PC-3 (cell line): ENCODE data around the gene PET117. TPM values are rescaled to one million over a fixed set of nuclear protein-coding genes. Genes with fewer than 3 reads are reported as not detected.
"Not testable (repeated sequence)": the region's sequence is repeated elsewhere in the genome, so short reads cannot be mapped to it uniquely, and the experiment has no call there.

Experiments used
- ATAC-seq: fragments of 200-7000 bp; cut with Tn5 transposase; 2 replicates; pipeline ENCODE4 v1.9.1; 2020; ENCODE audit warnings: mild to moderate bottlenecking, moderate library complexity
- Bru-seq: library from RNA; stranded (reverse); fragments of 400-500 nt; gene quantifications from one replicate; lab custom pipeline; 2021; lab: Mats Ljungman, UMichigan
- BruChase-seq, 2 experiments: library from RNA; stranded (reverse); fragments of 400-500 nt; gene quantifications; one replicate each; lab custom pipeline; 2021; lab: Mats Ljungman, UMichigan
- BruUV-seq: library from RNA; stranded (reverse); fragments of 400-500 nt; replicated peaks from 2 replicates; lab custom pipeline; 2021; lab: Mats Ljungman, UMichigan
- CTCF ChIA-PET: fragments of 300-600 bp; sonication (Branson Sonifier 250); formaldehyde crosslinking; loops from one replicate; lab custom pipeline; 2022; ENCODE audit warnings: antibody characterized with exemption; lab: Charles Lee
- POLR2A ChIA-PET: fragments of 300-600 bp; sonication (Branson Sonifier 250); formaldehyde crosslinking; loops from one replicate; lab custom pipeline; 2022; ENCODE audit warnings: antibody characterized with exemption; ENCODE audit not compliant: unreplicated experiment; lab: Charles Lee
- DNase-seq: peaks from one replicate; pipeline ENCODE4 v3.0.0-alpha.2; 2015
- H2AFZ ChIP-seq: fragments of 300-600 bp; sonication (generic); 2 replicates; pipeline ENCODE4 v1.6.0; 2016; ENCODE audit warnings: antibody characterized with exemption, low read length
- H3F3A ChIP-seq: fragments of 300-600 bp; sonication (generic); one replicate; pipeline ENCODE4 v1.6.0; 2017; ENCODE audit warnings: antibody characterized with exemption, low read length, control low read depth, mild to moderate bottlenecking; ENCODE audit not compliant: unreplicated experiment
- H3K27ac ChIP-seq: fragments of 300-600 bp; sonication (generic); 2 replicates; pipeline ENCODE4 v1.5.1; 2016; ENCODE audit warnings: mild to moderate bottlenecking, low read length
- H3K27me3 ChIP-seq: fragments of 300-600 bp; sonication (generic); 2 replicates; pipeline ENCODE4 v1.6.1; 2016; ENCODE audit warnings: low read length, mixed read lengths
- H3K36me3 ChIP-seq: fragments of 300-600 bp; sonication (generic); 2 replicates; pipeline ENCODE4 v1.6.1; 2016; ENCODE audit warnings: low read depth, mixed run types, low read length, mixed read lengths
- H3K4me1 ChIP-seq: fragments of 300-600 bp; sonication (generic); 2 replicates; pipeline ENCODE4 v1.5.1; 2016; ENCODE audit warnings: low read length; ENCODE audit not compliant: insufficient read depth
- H3K4me2 ChIP-seq: fragments of 300-600 bp; sonication (generic); 2 replicates; pipeline ENCODE4 v1.6.0; 2016; ENCODE audit warnings: low read length
- H3K4me3 ChIP-seq: fragments of 300-600 bp; sonication (generic); 2 replicates; pipeline ENCODE4 v1.5.1; 2016; ENCODE audit warnings: mild to moderate bottlenecking, low read length, mixed read lengths
- H3K79me2 ChIP-seq: fragments of 300-600 bp; sonication (generic); 2 replicates; pipeline ENCODE4 v1.6.1; 2017; ENCODE audit warnings: low read length, mixed read lengths
- H3K9ac ChIP-seq: fragments of 300-600 bp; sonication (generic); 2 replicates; pipeline ENCODE4 v1.6.0; 2016; ENCODE audit warnings: mild to moderate bottlenecking, low read length
- H3K9me2 ChIP-seq: fragments of 300-600 bp; sonication (generic); replicated peaks from 2 replicates; pipeline ENCODE4 v1.6.1; 2016; ENCODE audit warnings: mixed run types, low read length, mixed read lengths
- H3K9me3 ChIP-seq: fragments of 300-600 bp; sonication (generic); 2 replicates; pipeline ENCODE4 v1.6.1; 2016; ENCODE audit warnings: low read length, mixed read lengths
- H4K20me1 ChIP-seq: fragments of 300-600 bp; sonication (generic); 2 replicates; pipeline ENCODE4 v1.6.1; 2016; ENCODE audit warnings: low read length, mixed read lengths
- CTCF ChIP-seq: fragments of 300-600 bp; sonication (generic); conservative IDR thresholded peaks from 2 replicates; pipeline ENCODE4 v1.5.1; 2017; ENCODE audit warnings: antibody characterized with exemption, low read depth, mild to moderate bottlenecking, low read length
- EZH2 ChIP-seq: fragments of 300-600 bp; sonication (generic); IDR thresholded peaks from one replicate; pipeline ENCODE4 v1.6.1; 2017; ENCODE audit warnings: antibody characterized with exemption, mild to moderate bottlenecking, low read length; ENCODE audit not compliant: unreplicated experiment
- EZH2phosphoT487 ChIP-seq: fragments of 300-600 bp; sonication (generic); IDR thresholded peaks from 2 replicates; pipeline ENCODE4 v1.6.1; 2018; ENCODE audit warnings: mild to moderate bottlenecking, antibody characterized with exemption, low read length, borderline replicate concordance
- intact Hi-C: fragments of 100-400 bp; cut with micrococcal nuclease; formaldehyde crosslinking; loops from 2 replicates; pipeline ENCODE4 v1.9.0; 2023
- long read RNA-seq: library from polyadenylated mRNA; unstranded; transcript quantifications from one replicate; pipeline ENCODE4 v2.0.0, GENCODE V29; 2021; ENCODE audit not compliant: unreplicated experiment
- total RNA-seq: library from RNA; depleted of rRNA; stranded (reverse); fragments of >200 nt; gene quantifications from 2 replicates; pipeline ENCODE4 v1.2.3, GENCODE V29; 2014; rRNA removed

The PET117 gene
- 21.2 and 31.2 TPM in 2 replicates for total RNA-seq
- Bru-seq, nascent RNA, result percentile 80 among the genes with signal in this experiment
- percentile 70 among the genes with signal in this experiment for BruChase-seq, experiment 1, labeled RNA remaining after a 6-hour chase
- BruChase-seq, experiment 2, labeled RNA remaining after a 2-hour chase, result percentile 70 among the genes with signal in this experiment
- long read RNA-seq, transcript PET117-201 (2 exons, 1,141 nt), result major isoform, 29 of 31 reads
- long read RNA-seq, partial matches to known transcripts, result 0 of 31 reads
- long read RNA-seq, other reads (novel, unspliced or antisense), result 2 of 31 reads

GRCh38 chr20:18137412-18138265, at the start of gene PET117, which contains the start of gene KAT14:
Gene PET117, plus strand, starts transcription at chr20:18137863. Its CDS starts 93 bp downstream, at chr20:18137956.
Gene KAT14, plus strand, starts transcription at chr20:18137863. Its CDS starts 4,798 bp downstream, at chr20:18142661.
- H3K9me3 ChIP-seq, result no peaks in the 10 kb centered on the region
- POLR2A ChIA-PET, result interaction anchor here (0.5 to 0.6 kb wide), 2 partner anchors 150 to 193 kb away, joined by 3 to 5 read pairs; no protein-coding TSS in a partner anchor
- H3K79me2 ChIP-seq, result peaks cover 43% of the 10 kb centered on the region
- H3K27ac ChIP-seq, result peak within 1 kb of the TSS; percentile 69
- TF ChIP-seq EZH2phosphoT487, result no peak
- TF ChIP-seq CTCF, result no peak
- TF ChIP-seq EZH2, result no peak
- ATAC-seq, result peak; percentile 88
- no peaks in the 10 kb centered on the region for H3F3A ChIP-seq
- intact Hi-C loops, result loop anchor here (2.0 kb wide), 4 partner anchors 79 to 151 kb away; partner anchors contain the start of gene ZNF133
- CTCF ChIA-PET, result no interaction called here
- 0 out of 2 replicates have a peak, but pooled peaks cover 9% of the 10 kb centered on the region for H3K36me3 ChIP-seq
- TSS peak; percentile 84 for BruUV-seq
- H3K27me3 ChIP-seq, result no peaks in the 10 kb centered on the region
- peak within 1 kb of the TSS; percentile 92 for H3K4me3 ChIP-seq
- no peaks in the 10 kb centered on the region for H3K9me2 ChIP-seq
- H3K4me2 ChIP-seq, result peak within 1 kb of the TSS; percentile 98
- H4K20me1 ChIP-seq, result 0 out of 2 replicates have a peak, but pooled peaks cover 6% of the 10 kb centered on the region
- peaks cover 33% of the 10 kb centered on the region for H3K4me1 ChIP-seq
- H3K9ac ChIP-seq, result peak within 1 kb of the TSS; percentile 97
- DNase-seq, result peak; percentile 95
- peak within 1 kb of the TSS; percentile 100 for H2AFZ ChIP-seq

GRCh38 chr20:18088298-18088697, 49.4 kb upstream of the PET117 start:
- H3K79me2 ChIP-seq, H2AFZ ChIP-seq, H3F3A ChIP-seq, H3K27me3 ChIP-seq, intact Hi-C loops, DNase-seq, H3K9me3 ChIP-seq, H4K20me1 ChIP-seq, H3K9me2 ChIP-seq, ATAC-seq, POLR2A ChIA-PET, H3K4me1 ChIP-seq, H3K36me3 ChIP-seq, BruUV-seq, H3K9ac ChIP-seq, H3K4me3 ChIP-seq, H3K27ac ChIP-seq, H3K4me2 ChIP-seq, CTCF ChIA-PET: not testable (repeated sequence)

GRCh38 chr20:18088841-18089240, 48.8 kb upstream of the PET117 start:
- H3K9me3 ChIP-seq, H3K36me3 ChIP-seq, H2AFZ ChIP-seq, H3K27ac ChIP-seq, H4K20me1 ChIP-seq, intact Hi-C loops, H3K4me1 ChIP-seq, H3F3A ChIP-seq, DNase-seq, H3K79me2 ChIP-seq, POLR2A ChIA-PET, ATAC-seq, H3K9ac ChIP-seq, H3K4me2 ChIP-seq, H3K4me3 ChIP-seq, H3K27me3 ChIP-seq, BruUV-seq, H3K9me2 ChIP-seq, CTCF ChIA-PET: not testable (repeated sequence)
